H1 (cell line): Measurements from ENCODE around the gene GSAP. TPM values are rescaled to one million over a fixed set of nuclear protein-coding genes. Genes with fewer than 3 reads are reported as not detected.

Experiments
- FOSL1 ChIP-seq: IDR thresholded peaks from 2 replicates; pipeline ENCODE4 v1.6.1; 2011; ENCODE audit warnings: mild to moderate bottlenecking, low read depth, low read length, moderate library complexity; ENCODE audit not compliant: insufficient read depth
- TBP ChIP-seq: IDR thresholded peaks from 2 replicates; pipeline ENCODE4 v1.6.1; 2011; ENCODE audit warnings: low read depth, low read length, improper control_type of control experiment
- polyA plus RNA-seq, 7 experiments: library from polyadenylated mRNA; depleted of rRNA in 3 of 7; stranded (reverse) in 5 of 7; unstranded in 2 of 7; fragments of >200 nt in 5 of 7; fragments of 200-250 nt in 2 of 7; gene quantifications; 1 replicate in 5 of 7; 2 replicates in 1 of 7; 4 replicates in 1 of 7; pipeline versions ENCODE4 v1.2.1 to v1.2.3, GENCODE V29; 2011 to 2013; ENCODE audit warnings: missing spikeins in 2 of 7, mixed read lengths in 2 of 7
- total RNA-seq: library from RNA; stranded (reverse); fragmentation: NEBNext Ultra II Directional; extraction: Animal tissue kit (Norgen Biotek cat#: 25700); gene quantifications from 2 replicates; pipeline ENCODE4 v1.2.1, GENCODE V29; 2021

GSAP gene
- total and polyA plus RNA-seq, 2 of the 8 experiments (the other 6 are each of a cell fraction or from before 2014, with no cell fraction given): 0.93 to 2.1 TPM

GRCh38 chr7:77465256-77465655 lies 49.1 kb upstream of the GSAP start (continued):
- TF ChIP-seq FOSL1: no peak
- no peak for TF ChIP-seq TBP
